GM19467 (cell line): ENCODE data around the gene TTC28.
"Not testable (repeated sequence)": the region's sequence is repeated elsewhere in the genome, so short reads cannot be mapped to it uniquely, and the experiment has no call there.

Experiments
- ATAC-seq: cut with Tn5 transposase; IDR thresholded peaks from one replicate; pipeline ENCODE4 v1.9.1; 2021; ENCODE audit warnings: mild to moderate bottlenecking, moderate library complexity; ENCODE audit not compliant: unreplicated experiment

The TTC28 gene

GRCh38 chr22:28505416-28506149, 174.1 kb downstream of the TTC28 start:
- ATAC-seq, result no peak

- ATAC-seq, result no peak
Observed at GRCh38 chr22:28500006-28500405, 179.6 kb downstream of the TTC28 start.

- ATAC-seq, result no peak
Observed at GRCh38 chr22:28498044-28498443, 181.6 kb downstream of the TTC28 start.

GRCh38 chr22:28497188-28497587, 182.5 kb downstream of the TTC28 start:
- ATAC-seq, result no peak

GRCh38 chr22:28491289-28491688, 188.4 kb downstream of the TTC28 start:
- not testable (repeated sequence) for ATAC-seq

GRCh38 chr22:28488825-28489224, 190.8 kb downstream of the TTC28 start:
- no peak for ATAC-seq

- no peak for ATAC-seq
Observed at GRCh38 chr22:28484662-28485061, 195.0 kb downstream of the TTC28 start.

- ATAC-seq, result no peak
Observed at GRCh38 chr22:28481725-28482124, 197.9 kb downstream of the TTC28 start.

GRCh38 chr22:28480000-28480715, 199.5 kb downstream of the TTC28 start:
- ATAC-seq, result no peak

GRCh38 chr22:28478564-28478963, 201.1 kb downstream of the TTC28 start:
- ATAC-seq, result no peak

GRCh38 chr22:28477556-28477955, 202.1 kb downstream of the TTC28 start:
- ATAC-seq, result no peak

- no peak for ATAC-seq
Observed at GRCh38 chr22:28474330-28474729, 205.3 kb downstream of the TTC28 start.

- ATAC-seq, result no peak
Observed at GRCh38 chr22:28473258-28473657, 206.4 kb downstream of the TTC28 start.

GRCh38 chr22:28467055-28467454, 212.6 kb downstream of the TTC28 start:
- not testable (repeated sequence) for ATAC-seq

- ATAC-seq, result no peak
Observed at GRCh38 chr22:28466399-28466798, 213.2 kb downstream of the TTC28 start.

GRCh38 chr22:28465841-28466240, 213.8 kb downstream of the TTC28 start:
- ATAC-seq, result no peak

- no peak for ATAC-seq
Observed at GRCh38 chr22:28464127-28464526, 215.5 kb downstream of the TTC28 start.

GRCh38 chr22:28463408-28463807, 216.2 kb downstream of the TTC28 start:
- not testable (repeated sequence) for ATAC-seq

GRCh38 chr22:28462901-28463300, 216.7 kb downstream of the TTC28 start:
- ATAC-seq, result no peak

- no peak for ATAC-seq
Observed at GRCh38 chr22:28462041-28462440, 217.6 kb downstream of the TTC28 start.

- no peak for ATAC-seq
Observed at GRCh38 chr22:28454431-28455064, 225.1 kb downstream of the TTC28 start.

- ATAC-seq, result no peak
Observed at GRCh38 chr22:28450109-28450508, 229.5 kb downstream of the TTC28 start.
